NK-92 (cell line): ENCODE data around the gene SCRT2.
"Not testable (repeated sequence)": the region's sequence is repeated elsewhere in the genome, so short reads cannot be mapped to it uniquely, and the experiment has no call there.

Experiments
- DNase-seq: peaks from one replicate; lab custom pipeline; 2025; ENCODE audit not compliant: unreplicated experiment; lab: John Stamatoyannopoulos, UW

The SCRT2 gene

GRCh38 chr20:653110-653589 lies 22.5 kb downstream of the SCRT2 start, which contains the start of gene SRXN1:
Gene SRXN1, minus strand, starts transcription at chr20:653200. Its CDS starts 15 bp downstream, at chr20:653185.
- DNase-seq, result no peak

- no peak for DNase-seq
Measured at GRCh38 chr20:652615-653109, 22.9 kb downstream of the SCRT2 start.

GRCh38 chr20:651713-652614 lies 23.6 kb downstream of the SCRT2 start:
- no peak for DNase-seq

- no peak for DNase-seq
Measured at GRCh38 chr20:650954-651353, 24.6 kb downstream of the SCRT2 start.

GRCh38 chr20:650281-650680 lies 25.3 kb downstream of the SCRT2 start:
- no peak for DNase-seq

- DNase-seq, result no peak
Measured at GRCh38 chr20:647479-648019, 28.1 kb downstream of the SCRT2 start.

GRCh38 chr20:646868-647233 lies 28.8 kb downstream of the SCRT2 start:
- DNase-seq, result no peak

GRCh38 chr20:646107-646867 lies 29.3 kb downstream of the SCRT2 start:
- no peak for DNase-seq

GRCh38 chr20:645318-646106 lies 30.1 kb downstream of the SCRT2 start:
- DNase-seq, result no peak

GRCh38 chr20:644692-645317 lies 30.8 kb downstream of the SCRT2 start:
- DNase-seq, result no peak

GRCh38 chr20:642398-643174 lies 33.0 kb downstream of the SCRT2 start:
- no peak for DNase-seq

GRCh38 chr20:642013-642397 lies 33.6 kb downstream of the SCRT2 start:
- DNase-seq, result not testable (repeated sequence)

- DNase-seq, result no peak
Measured at GRCh38 chr20:641516-641875, 34.1 kb downstream of the SCRT2 start.

GRCh38 chr20:640674-641515 lies 34.7 kb downstream of the SCRT2 start:
- DNase-seq, result no peak

- DNase-seq, result no peak
Measured at GRCh38 chr20:638579-638978, 37.0 kb downstream of the SCRT2 start.

GRCh38 chr20:637559-637958 lies 38.0 kb downstream of the SCRT2 start:
- no peak for DNase-seq

GRCh38 chr20:635893-636338 lies 39.7 kb downstream of the SCRT2 start:
- DNase-seq, result no peak

GRCh38 chr20:635028-635892 lies 40.3 kb downstream of the SCRT2 start:
- DNase-seq, result no peak
